OCI-LY1 (cell line): ENCODE measurements around the gene YWHAH.

Experiments
- H2AFZ ChIP-seq: fragments of 200-600 bp; sonication (generic), shearing (Covaris generic); 2 replicates; pipeline ENCODE4 v1.6.0; 2014; ENCODE audit warnings: antibody characterized with exemption, mild to moderate bottlenecking, low read length
- H3F3A ChIP-seq: fragments of 200-600 bp; sonication (generic), shearing (Covaris generic); 2 replicates; pipeline ENCODE4 v1.6.0; 2014; ENCODE audit warnings: mild to moderate bottlenecking, antibody characterized with exemption, low read length, moderate library complexity; ENCODE audit not compliant: insufficient read depth
- H3K27ac ChIP-seq: fragments of 200-600 bp; sonication (generic); 2 replicates; pipeline ENCODE4 v1.5.1; 2014; ENCODE audit warnings: low read length, mixed run types, mild to moderate bottlenecking, low read depth; ENCODE audit not compliant: poor library complexity, severe bottlenecking
- H3K27me3 ChIP-seq: fragments of 200-600 bp; sonication (generic); 2 replicates; pipeline ENCODE4 v1.6.0; 2014; ENCODE audit warnings: antibody characterized with exemption, mild to moderate bottlenecking, low read length, moderate library complexity; ENCODE audit not compliant: insufficient read depth
- H3K36me3 ChIP-seq: fragments of 200-600 bp; sonication (generic); 2 replicates; pipeline ENCODE4 v1.6.1; 2014; ENCODE audit warnings: mild to moderate bottlenecking, antibody characterized with exemption, low read length, moderate library complexity, mixed read lengths; ENCODE audit not compliant: insufficient read depth
- H3K4me1 ChIP-seq: fragments of 200-600 bp; sonication (generic); 2 replicates; pipeline ENCODE4 v1.5.1; 2014; ENCODE audit warnings: mild to moderate bottlenecking, low read length, moderate library complexity; ENCODE audit not compliant: insufficient read depth, severe bottlenecking
- H3K4me2 ChIP-seq: fragments of 200-600 bp; sonication (generic), shearing (Covaris generic); 2 replicates; pipeline ENCODE4 v1.6.1; 2014; ENCODE audit warnings: low read length
- H3K4me3 ChIP-seq: fragments of 200-600 bp; sonication (generic); 2 replicates; pipeline ENCODE4 v1.5.1; 2014; ENCODE audit warnings: low read length, low read depth, mild to moderate bottlenecking, mixed read lengths; ENCODE audit not compliant: poor library complexity, severe bottlenecking
- H3K79me2 ChIP-seq: fragments of 200-600 bp; shearing (Covaris generic); 2 replicates; pipeline ENCODE4 v1.6.1; 2016; ENCODE audit warnings: mixed run types, low read length, mixed read lengths; ENCODE audit not compliant: insufficient read depth
- H3K9ac ChIP-seq: fragments of 200-600 bp; sonication (generic), shearing (Covaris generic); 2 replicates; pipeline ENCODE4 v1.6.1; 2014; ENCODE audit warnings: mild to moderate bottlenecking, low read length, mixed read lengths
- H3K9me2 ChIP-seq: fragments of 200-600 bp; sonication (generic), shearing (Covaris generic); 2 replicates; pipeline ENCODE4 v1.6.1; 2014; ENCODE audit warnings: low read depth, mild to moderate bottlenecking, low read length, mixed read lengths
- H3K9me3 ChIP-seq: fragments of 200-600 bp; shearing (Covaris generic); 2 replicates; pipeline ENCODE4 v1.6.1; 2014; ENCODE audit warnings: low read length, mixed read lengths
- H4K20me1 ChIP-seq: fragments of 200-600 bp; sonication (generic), shearing (Covaris generic); 2 replicates; pipeline ENCODE4 v1.6.0; 2016; ENCODE audit warnings: mild to moderate bottlenecking, low read length; ENCODE audit not compliant: insufficient read depth
- EZH2 ChIP-seq: fragments of 200-600 bp; sonication (generic), shearing (Covaris generic); IDR thresholded peaks from 2 replicates; pipeline ENCODE4 v1.8.0; 2017; ENCODE audit warnings: borderline replicate concordance, mixed run types, mild to moderate bottlenecking, antibody characterized with exemption, low read length, moderate library complexity, mixed read lengths
- TF ChIP-seq, protein P1 (sequence below): fragments of 200-600 bp; sonication (generic), shearing (Covaris generic); IDR thresholded peaks from 2 replicates; pipeline ENCODE4 v1.5.1; 2017; ENCODE audit warnings: mild to moderate bottlenecking, antibody characterized with exemption, low read length, moderate library complexity, mixed read lengths

Gene YWHAH

DNA sequence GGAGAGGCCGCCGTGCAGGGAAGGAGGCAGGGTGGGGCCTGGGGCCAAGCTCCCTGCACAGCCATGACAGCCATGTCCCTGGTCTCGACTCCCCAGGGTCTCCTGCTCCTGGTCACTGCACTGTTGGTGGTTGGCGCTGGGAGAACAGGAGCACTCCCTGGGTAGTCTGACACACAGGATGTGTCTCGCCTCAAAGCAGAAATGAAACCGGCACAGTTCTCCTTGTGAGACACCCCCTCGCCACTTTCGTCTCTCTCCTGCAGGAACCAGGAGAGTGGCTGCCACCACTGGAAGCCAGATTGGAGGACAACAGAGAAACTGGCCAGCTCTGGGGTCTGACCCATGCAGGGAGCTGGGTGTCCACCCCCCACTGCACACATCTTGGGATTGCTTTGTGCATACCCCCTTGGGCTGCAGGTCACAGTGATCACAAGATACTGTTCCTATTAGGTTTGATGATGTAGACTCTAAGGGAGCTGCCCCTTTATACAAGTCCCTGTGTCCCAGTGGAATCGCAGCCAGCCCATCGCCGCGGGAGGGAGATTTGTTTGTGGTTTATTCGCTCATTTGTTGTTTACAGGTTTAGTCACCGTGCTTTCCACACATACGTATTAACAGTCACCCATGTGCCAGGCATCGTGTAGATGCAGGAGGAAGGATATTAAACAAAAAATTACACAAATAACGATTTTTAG, 27.0 kb upstream of the YWHAH start:
- no peaks in the 10 kb centered on the region for H3K9me3 ChIP-seq
- no peaks in the 10 kb centered on the region for H3K79me2 ChIP-seq
- no peaks in the 10 kb centered on the region for H3F3A ChIP-seq
- H3K4me1 ChIP-seq = peaks cover 6% of the 10 kb centered on the region
- H3K9ac ChIP-seq = no peak overlapping the region
- no peaks in the 10 kb centered on the region for H4K20me1 ChIP-seq
- no peak overlapping the region for H2AFZ ChIP-seq
- H3K27me3 ChIP-seq = no peaks in the 10 kb centered on the region; the same call in 1 of the 2 replicates
- H3K36me3 ChIP-seq = 0 out of 2 replicates have a peak, but pooled peaks cover 4% of the 10 kb centered on the region
- no peaks in the 10 kb centered on the region for H3K9me2 ChIP-seq
- H3K27ac ChIP-seq = no peak overlapping the region
- no peak overlapping the region for H3K4me2 ChIP-seq
- no peak overlapping the region for H3K4me3 ChIP-seq
- TF ChIP-seq, protein P1, sequence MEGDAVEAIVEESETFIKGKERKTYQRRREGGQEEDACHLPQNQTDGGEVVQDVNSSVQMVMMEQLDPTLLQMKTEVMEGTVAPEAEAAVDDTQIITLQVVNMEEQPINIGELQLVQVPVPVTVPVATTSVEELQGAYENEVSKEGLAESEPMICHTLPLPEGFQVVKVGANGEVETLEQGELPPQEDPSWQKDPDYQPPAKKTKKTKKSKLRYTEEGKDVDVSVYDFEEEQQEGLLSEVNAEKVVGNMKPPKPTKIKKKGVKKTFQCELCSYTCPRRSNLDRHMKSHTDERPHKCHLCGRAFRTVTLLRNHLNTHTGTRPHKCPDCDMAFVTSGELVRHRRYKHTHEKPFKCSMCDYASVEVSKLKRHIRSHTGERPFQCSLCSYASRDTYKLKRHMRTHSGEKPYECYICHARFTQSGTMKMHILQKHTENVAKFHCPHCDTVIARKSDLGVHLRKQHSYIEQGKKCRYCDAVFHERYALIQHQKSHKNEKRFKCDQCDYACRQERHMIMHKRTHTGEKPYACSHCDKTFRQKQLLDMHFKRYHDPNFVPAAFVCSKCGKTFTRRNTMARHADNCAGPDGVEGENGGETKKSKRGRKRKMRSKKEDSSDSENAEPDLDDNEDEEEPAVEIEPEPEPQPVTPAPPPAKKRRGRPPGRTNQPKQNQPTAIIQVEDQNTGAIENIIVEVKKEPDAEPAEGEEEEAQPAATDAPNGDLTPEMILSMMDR = no peak
- no peak for TF ChIP-seq EZH2

DNA sequence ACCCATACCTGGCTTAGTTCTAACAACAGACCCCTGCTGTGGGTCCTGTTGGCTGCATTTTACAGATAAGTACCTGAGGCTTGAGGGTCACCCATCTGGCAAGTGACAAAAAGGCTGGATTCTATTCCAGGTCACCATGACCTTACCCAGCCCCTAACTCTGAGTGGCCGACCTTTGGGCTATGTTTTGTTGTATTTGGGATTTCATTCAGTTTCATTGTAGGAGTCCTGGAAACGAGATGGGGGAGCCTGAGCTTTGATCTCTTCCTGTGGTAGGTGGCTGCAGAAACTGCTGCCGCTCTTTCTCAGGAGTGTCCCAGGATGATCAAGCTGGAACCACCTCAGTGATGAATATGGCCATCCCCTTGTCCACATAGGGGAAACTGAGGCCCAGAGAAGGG, 24.6 kb upstream of the YWHAH start:
- no peaks in the 10 kb centered on the region for H3K9me2 ChIP-seq
- H3K4me2 ChIP-seq = no peak overlapping the region
- no peaks in the 10 kb centered on the region for H3K4me1 ChIP-seq
- H3K79me2 ChIP-seq = no peaks in the 10 kb centered on the region
- no peaks in the 10 kb centered on the region for H3K36me3 ChIP-seq
- no peaks in the 10 kb centered on the region for H3F3A ChIP-seq
- no peaks in the 10 kb centered on the region; the same call in none of the 2 replicates for H3K27me3 ChIP-seq
- H4K20me1 ChIP-seq = no peaks in the 10 kb centered on the region
- no peaks in the 10 kb centered on the region for H3K9me3 ChIP-seq
- H2AFZ ChIP-seq = no peak overlapping the region
- H3K9ac ChIP-seq = no peak overlapping the region
- no peak overlapping the region for H3K4me3 ChIP-seq
- TF ChIP-seq, protein P1 = no peak
- no peak for TF ChIP-seq EZH2
- no peak overlapping the region for H3K27ac ChIP-seq

DNA sequence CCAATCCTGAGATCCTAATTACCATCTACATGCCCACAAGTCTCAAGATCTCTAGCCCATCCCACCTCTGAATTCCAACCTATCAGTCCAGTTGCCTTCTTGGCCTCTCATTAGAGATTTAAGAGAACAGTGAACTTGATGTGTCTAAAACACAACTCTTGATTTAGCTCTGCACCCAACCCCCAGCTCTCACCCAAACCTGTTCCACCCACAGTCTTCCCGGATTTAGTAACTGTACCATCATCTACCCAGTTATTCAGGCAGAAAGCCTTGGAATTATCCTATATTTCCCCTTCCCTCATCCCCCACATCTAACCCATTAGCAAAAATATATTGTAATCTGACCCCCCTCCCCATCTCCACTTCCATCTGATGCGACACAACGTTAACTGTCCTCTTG, 24.0 kb upstream of the YWHAH start:
- H3K79me2 ChIP-seq = no peaks in the 10 kb centered on the region
- H3K4me1 ChIP-seq = no peaks in the 10 kb centered on the region
- no peak overlapping the region for H3K9ac ChIP-seq
- no peaks in the 10 kb centered on the region; the same call in none of the 2 replicates for H3K27me3 ChIP-seq
- H3K4me3 ChIP-seq = no peak overlapping the region
- H3K9me2 ChIP-seq = no peaks in the 10 kb centered on the region
- no peak overlapping the region for H3K4me2 ChIP-seq
- H3K27ac ChIP-seq = no peak overlapping the region
- no peaks in the 10 kb centered on the region for H3K36me3 ChIP-seq
- H2AFZ ChIP-seq = no peak overlapping the region
- TF ChIP-seq, protein P1 = no peak
- no peak for TF ChIP-seq EZH2
- no peaks in the 10 kb centered on the region for H3K9me3 ChIP-seq
- H4K20me1 ChIP-seq = no peaks in the 10 kb centered on the region
- no peaks in the 10 kb centered on the region for H3F3A ChIP-seq
